Fibroblast of lung (primary cell): ENCODE results near the gene DYNLRB2.

ENCODE experiments used
- CTCF ChIP-seq, 2 donors: IDR thresholded peaks in 1 of 2; conservative IDR thresholded peaks in 1 of 2; 1 replicate in 1 of 2; 2 replicates in 1 of 2; pipeline ENCODE4 v1.5.1; 2011 to 2012; ENCODE audit warnings: low read length in 2 of 2, control low read depth in 1 of 2, inconsistent platforms in 1 of 2, low read depth in 1 of 2, mild to moderate bottlenecking in 1 of 2
- EZH2 ChIP-seq: IDR thresholded peaks from 2 replicates; pipeline ENCODE4 v1.5.1; 2012; ENCODE audit warnings: low read length, control low read depth, mild to moderate bottlenecking; ENCODE audit errors: missing control alignments

GRCh38 chr16:80576343-80576912, 35.6 kb downstream of the DYNLRB2 start:
- TF ChIP-seq CTCF (conservative IDR thresholded peaks at IDR 0.05 in 1 of 2, IDR thresholded peaks at IDR 0.05 in 1 of 2; ENCODE audit: low read depth in 1 of 2, low read length in 2 of 2) (no peak), EZH2 (no peak)
